Rectal smooth muscle tissue (tissue), 1 donor: ENCODE data around the gene FAM120A.

Experiments used
- H3K27ac ChIP-seq: one replicate; pipeline ENCODE4 v1.7.0; 2013; ENCODE audit warnings: low read depth, low read length, inconsistent platforms
- H3K27me3 ChIP-seq: one replicate; pipeline ENCODE4 v1.7.0; 2013; ENCODE audit warnings: low read length; ENCODE audit not compliant: control insufficient read depth, insufficient read depth
- H3K36me3 ChIP-seq: one replicate; pipeline ENCODE4 v1.7.0; 2013; ENCODE audit warnings: low read length; ENCODE audit not compliant: control insufficient read depth, insufficient read depth
- H3K4me1 ChIP-seq: one replicate; pipeline ENCODE4 v1.7.0; 2013; ENCODE audit warnings: low read length; ENCODE audit not compliant: control insufficient read depth, insufficient read depth
- H3K4me3 ChIP-seq: one replicate; pipeline ENCODE4 v1.7.0; 2013; ENCODE audit warnings: low read length
- H3K9ac ChIP-seq: one replicate; pipeline ENCODE4 v1.7.0; 2013; ENCODE audit warnings: low read length

Gene FAM120A

DNA sequence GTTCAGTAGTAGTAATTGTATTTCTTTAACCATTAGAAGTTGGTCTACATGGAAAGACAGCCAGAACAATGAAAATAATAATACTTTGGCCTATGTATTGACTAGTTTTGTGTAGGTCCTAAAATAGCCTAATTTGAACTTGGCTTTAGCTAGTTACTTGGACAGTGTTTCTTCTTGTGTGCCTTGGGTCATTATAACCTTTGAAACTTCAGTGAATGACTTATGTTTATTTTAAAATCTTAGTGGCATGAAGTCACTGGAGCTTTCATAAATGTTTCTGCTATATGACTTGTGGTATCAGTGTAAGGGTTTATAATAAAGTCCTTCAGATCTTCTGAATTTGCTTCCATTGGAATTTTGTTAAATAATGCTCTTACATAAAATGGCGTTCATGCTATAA lies 4.5 kb downstream of the FAM120A start:
- no peak overlapping the region for H3K9ac ChIP-seq
- no peaks in the 10 kb centered on the region for H3K36me3 ChIP-seq
- H3K27ac ChIP-seq, result no peak overlapping the region
- peaks cover 8% of the 10 kb centered on the region for H3K4me1 ChIP-seq
- H3K27me3 ChIP-seq, result no peaks in the 10 kb centered on the region
- no peak overlapping the region for H3K4me3 ChIP-seq

DNA sequence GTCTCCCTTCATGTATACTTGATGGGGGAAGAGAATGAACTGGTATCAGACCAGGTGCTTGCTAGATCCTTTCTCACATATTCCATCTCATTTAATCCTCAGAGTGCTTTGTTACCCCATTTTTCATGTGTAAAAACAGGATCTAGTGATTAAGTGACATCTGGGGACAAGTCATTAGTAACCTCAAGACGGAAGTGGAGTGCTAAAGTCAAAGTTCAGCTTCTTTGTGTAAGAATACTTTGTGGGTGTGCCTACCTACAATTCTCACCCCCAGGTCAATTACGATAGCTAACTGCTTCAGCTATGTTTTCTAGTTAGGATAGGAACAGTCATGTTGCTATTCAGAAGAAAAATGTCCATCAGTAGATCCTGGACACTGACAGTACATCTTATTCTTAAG lies 5.0 kb downstream of the FAM120A start:
- Histone ChIP-seq H3K27me3 (no peaks in the 10 kb centered on the region), H3K36me3 (no peaks in the 10 kb centered on the region), H3K4me3 (no peak overlapping the region), H3K9ac (no peak overlapping the region), H3K27ac (no peak overlapping the region), H3K4me1 (peaks cover 8% of the 10 kb centered on the region)

DNA sequence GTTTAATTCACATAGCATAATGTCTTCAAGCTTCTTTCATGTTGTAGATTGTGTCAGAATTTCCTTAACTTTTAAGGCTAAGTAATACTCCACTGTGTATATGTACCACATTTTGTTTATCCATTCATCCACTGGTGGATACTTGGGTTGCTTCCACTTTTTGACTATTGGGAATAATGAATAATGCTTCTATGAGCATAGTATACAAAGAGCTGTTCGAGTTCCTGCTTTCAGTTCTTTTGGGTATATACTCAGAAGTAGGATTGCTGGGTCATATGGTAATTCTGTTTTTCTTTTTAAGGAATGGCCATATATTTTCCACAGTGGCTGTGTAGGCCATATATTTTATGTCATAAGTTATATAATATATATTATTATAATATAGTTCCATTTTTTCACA lies 5.5 kb downstream of the FAM120A start:
- Histone ChIP-seq H3K4me1 (peaks cover 8% of the 10 kb centered on the region), H3K4me3 (no peak overlapping the region), H3K9ac (no peak overlapping the region), H3K36me3 (no peaks in the 10 kb centered on the region), H3K27me3 (no peaks in the 10 kb centered on the region), H3K27ac (no peak overlapping the region)

DNA sequence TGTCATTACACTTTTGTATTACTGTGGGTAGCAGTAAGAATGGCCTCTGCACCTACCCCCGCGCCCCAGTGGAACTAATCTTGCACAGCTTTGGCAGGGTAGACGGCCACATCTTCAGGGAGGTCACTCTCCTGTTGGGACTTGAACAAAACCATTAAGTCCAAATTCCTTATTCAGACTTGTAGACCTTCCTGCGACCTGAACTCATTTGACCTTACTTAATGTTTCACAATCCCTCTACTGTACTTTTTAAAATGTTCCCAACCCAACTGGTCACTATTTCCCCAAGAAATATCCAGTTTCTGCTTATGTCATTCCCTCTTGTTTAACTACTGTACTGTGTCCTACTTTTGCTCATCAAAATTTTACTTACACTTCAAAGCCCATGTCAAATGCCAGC lies 7.2 kb downstream of the FAM120A start:
- peaks cover 8% of the 10 kb centered on the region for H3K4me1 ChIP-seq
- no peaks in the 10 kb centered on the region for H3K27me3 ChIP-seq
- H3K36me3 ChIP-seq, result no peaks in the 10 kb centered on the region
- H3K27ac ChIP-seq, result no peak overlapping the region
- H3K4me3 ChIP-seq, result no peak overlapping the region
- no peak overlapping the region for H3K9ac ChIP-seq

DNA sequence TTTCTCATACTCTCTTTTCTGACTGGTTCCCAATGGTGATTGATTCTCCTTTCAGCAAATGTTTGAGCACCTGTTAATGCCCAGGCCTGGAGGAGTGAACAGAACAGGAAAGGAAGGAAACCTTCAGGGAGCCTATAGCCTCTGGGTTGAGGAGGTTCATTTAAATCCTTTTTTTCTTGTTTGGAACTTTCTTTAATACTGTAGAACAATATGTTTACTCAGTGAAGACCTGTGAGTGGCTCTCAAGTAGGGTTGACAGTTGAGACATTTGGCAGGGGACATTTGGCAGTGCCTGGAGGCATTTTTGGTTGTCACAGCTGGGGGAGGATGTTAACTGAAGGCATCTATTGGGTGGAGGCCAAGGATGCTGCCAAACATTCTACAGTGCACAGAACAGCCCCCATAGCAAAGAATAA lies 8.0 kb downstream of the FAM120A start:
- H3K36me3 ChIP-seq, result no peaks in the 10 kb centered on the region
- no peak overlapping the region for H3K27ac ChIP-seq
- H3K4me1 ChIP-seq, result peaks cover 2% of the 10 kb centered on the region
- no peak overlapping the region for H3K9ac ChIP-seq
- H3K4me3 ChIP-seq, result no peak overlapping the region
- no peaks in the 10 kb centered on the region for H3K27me3 ChIP-seq

DNA sequence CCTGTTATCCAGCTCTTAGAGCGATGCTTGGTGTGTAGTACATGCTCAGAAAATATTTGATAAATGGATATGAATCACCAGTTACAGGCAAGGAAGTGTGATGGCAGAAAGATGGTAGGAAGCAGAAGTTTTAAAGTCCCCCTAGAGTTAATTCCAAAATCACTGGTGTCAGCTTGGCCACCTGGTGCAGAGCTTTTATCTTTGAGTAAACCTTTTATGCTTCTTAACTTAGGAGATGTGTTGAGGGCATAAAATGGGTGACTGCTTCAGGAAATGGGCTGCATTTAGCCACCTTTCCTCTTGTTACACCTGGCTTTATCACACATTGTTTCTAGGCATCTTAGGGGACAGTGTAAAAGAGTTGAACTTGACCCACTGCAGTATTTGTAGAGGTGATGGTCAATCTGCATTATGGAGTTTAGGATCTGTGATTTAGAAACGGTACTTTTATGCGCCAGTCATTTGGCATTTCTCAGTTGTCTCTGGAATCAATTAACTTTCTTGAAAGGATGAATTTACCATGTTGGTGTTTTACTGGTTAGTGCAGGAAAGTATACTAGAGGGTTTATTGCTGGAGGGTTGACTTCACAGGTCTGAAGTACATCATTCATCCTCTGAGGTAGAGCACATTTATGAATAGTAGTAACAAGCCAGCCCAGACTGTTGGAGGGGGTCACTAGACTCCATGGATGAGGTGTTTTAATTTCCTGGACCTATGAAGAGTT lies 9.4 kb downstream of the FAM120A start:
- Histone ChIP-seq H3K27me3 (no peaks in the 10 kb centered on the region), H3K36me3 (no peaks in the 10 kb centered on the region), H3K4me1 (peaks cover 2% of the 10 kb centered on the region), H3K4me3 (no peak overlapping the region), H3K27ac (no peak overlapping the region), H3K9ac (no peak overlapping the region)

DNA sequence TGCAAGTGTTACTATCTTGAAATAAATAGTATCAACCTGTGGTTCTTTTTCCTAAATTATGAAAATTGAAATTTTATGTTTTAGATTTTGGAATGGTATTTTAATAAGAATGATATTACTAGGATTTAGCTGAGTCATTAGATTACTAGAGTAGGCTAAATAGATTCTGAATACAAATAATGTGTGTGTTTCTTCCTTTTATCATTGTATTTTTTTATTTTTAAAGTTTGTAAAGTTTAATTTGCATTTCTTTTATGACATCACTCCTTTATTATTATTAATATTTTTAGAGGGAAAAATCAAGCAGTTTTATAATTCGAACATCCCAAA lies 9.9 kb downstream of the FAM120A start:
- peaks cover 2% of the 10 kb centered on the region for H3K4me1 ChIP-seq
- H3K4me3 ChIP-seq, result no peak overlapping the region
- no peak overlapping the region for H3K9ac ChIP-seq
- no peaks in the 10 kb centered on the region for H3K27me3 ChIP-seq
- H3K27ac ChIP-seq, result no peak overlapping the region
- no peaks in the 10 kb centered on the region for H3K36me3 ChIP-seq

DNA sequence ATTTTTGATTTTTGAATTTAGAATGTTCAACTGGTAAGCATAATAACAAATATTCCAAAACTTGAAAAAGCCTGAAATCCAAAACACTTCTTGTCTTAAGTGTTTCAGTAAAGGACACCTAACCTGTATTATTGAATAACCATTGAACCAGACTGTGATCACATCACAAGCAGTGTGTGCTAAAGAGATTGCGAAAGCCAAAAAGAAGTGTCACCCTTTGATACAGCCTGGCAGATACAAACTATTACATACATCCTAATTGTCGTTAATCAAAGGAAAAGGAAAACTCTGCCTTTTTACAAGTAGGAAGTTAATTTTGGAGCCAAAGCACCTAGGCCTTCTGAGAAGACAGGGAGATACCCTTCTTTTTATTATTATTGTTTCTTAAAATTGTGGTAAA lies 10.3 kb downstream of the FAM120A start:
- H3K4me3 ChIP-seq, result no peak overlapping the region
- no peaks in the 10 kb centered on the region for H3K27me3 ChIP-seq
- H3K4me1 ChIP-seq, result peaks cover 4% of the 10 kb centered on the region
- H3K36me3 ChIP-seq, result no peaks in the 10 kb centered on the region
- H3K27ac ChIP-seq, result no peak overlapping the region
- H3K9ac ChIP-seq, result no peak overlapping the region

DNA sequence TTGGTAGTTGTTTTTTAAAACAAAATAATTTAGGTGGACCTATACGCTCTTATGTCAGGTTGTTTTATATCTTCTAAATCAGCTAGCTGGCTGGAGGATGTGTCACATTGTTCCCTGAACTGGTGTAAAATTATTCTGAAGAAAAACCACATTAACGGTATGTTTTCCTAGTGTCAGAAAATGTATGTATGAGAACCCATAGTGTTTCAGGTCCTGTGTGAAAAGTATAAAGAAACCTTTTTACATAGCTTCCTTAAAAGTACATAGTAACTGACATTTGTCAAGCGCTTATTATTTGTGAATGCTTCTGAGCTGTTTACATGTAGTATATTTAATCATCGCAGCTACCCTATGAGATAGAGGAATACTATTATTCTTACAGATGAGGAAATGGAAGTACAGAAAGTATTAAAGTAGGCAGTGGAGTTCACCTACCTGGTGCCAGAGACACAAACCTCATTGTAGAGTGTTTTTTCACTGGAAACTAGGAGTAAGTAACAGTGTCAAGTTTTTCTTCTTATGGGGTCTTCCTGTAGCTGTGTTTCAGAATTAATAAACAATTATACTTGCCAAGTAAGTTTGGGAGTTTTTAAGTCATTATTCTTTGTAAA lies 12.3 kb downstream of the FAM120A start:
- Histone ChIP-seq H3K4me1 (peaks cover 3% of the 10 kb centered on the region), H3K27ac (no peak overlapping the region)

DNA sequence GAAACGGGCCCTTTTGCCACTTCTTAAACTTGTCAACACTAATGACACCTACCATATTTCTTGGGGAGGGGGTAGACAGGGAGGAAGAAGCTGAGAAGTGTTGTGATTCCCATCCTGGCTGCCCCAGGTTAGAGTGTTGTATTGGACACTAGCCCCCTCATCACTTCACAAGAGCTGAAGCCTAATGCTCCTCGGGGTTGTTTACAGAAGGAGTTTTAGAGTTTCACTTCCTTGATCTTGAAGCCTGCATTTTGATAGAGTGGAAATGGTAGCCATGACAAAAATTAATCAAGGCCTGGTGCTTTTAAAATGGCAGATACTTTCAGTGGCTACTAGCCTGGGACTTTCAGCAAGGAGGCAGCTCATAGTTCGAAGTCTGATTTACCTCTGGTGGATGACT lies 12.9 kb downstream of the FAM120A start:
- no peak overlapping the region for H3K4me3 ChIP-seq
- peaks cover 8% of the 10 kb centered on the region for H3K4me1 ChIP-seq
- H3K27ac ChIP-seq, result no peak overlapping the region
- H3K9ac ChIP-seq, result no peak overlapping the region
- H3K36me3 ChIP-seq, result no peaks in the 10 kb centered on the region
- H3K27me3 ChIP-seq, result no peaks in the 10 kb centered on the region

More for the DNA sequence above, 12.3 kb downstream of the FAM120A start:
- no peak overlapping the region for H3K9ac ChIP-seq
- no peak overlapping the region for H3K4me3 ChIP-seq
- no peaks in the 10 kb centered on the region for H3K27me3 ChIP-seq
- no peaks in the 10 kb centered on the region for H3K36me3 ChIP-seq

DNA sequence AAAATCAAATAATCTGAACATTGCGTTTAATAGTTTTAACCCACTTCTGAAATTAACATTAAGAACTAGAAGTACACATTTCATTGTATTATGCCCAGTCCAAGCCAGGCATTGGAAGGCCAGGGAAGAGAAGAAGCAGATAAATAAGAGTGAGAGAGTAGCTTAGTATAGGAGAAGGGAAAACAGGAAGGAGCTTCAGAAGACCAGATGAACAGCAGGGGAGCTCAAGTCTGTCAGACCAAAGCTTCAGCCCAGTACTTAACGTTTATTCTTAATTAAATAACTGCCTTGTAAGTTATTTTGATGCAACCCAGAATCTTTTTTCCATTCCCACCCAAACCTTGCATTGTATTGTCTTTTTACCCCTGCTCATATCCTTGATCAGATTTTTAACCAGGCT lies 13.4 kb downstream of the FAM120A start:
- no peaks in the 10 kb centered on the region for H3K36me3 ChIP-seq
- H3K27ac ChIP-seq, result no peak overlapping the region
- peaks cover 8% of the 10 kb centered on the region for H3K4me1 ChIP-seq
- no peaks in the 10 kb centered on the region for H3K27me3 ChIP-seq
- H3K4me3 ChIP-seq, result no peak overlapping the region
- no peak overlapping the region for H3K9ac ChIP-seq

DNA sequence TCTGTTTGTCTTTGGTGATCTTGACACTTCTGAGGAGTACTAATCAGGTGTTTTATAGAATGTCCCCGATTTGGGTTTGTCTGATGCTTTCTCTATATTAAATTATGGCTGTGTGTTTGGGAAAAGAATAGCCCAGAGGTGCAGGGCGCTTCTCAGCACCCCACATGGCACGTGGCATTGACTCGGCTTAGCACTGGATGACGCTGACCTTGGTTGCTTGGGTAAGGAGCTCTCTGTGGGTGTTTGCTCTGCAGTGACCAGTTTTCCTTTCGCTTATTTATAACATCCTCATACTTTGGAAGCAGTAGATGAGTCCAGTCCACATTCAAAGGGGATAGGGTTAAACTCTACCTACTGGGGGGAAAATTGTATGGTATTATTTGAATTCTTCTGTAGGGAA lies 14.4 kb downstream of the FAM120A start:
- Histone ChIP-seq H3K36me3 (no peaks in the 10 kb centered on the region), H3K4me3 (no peak overlapping the region), H3K27ac (no peak overlapping the region), H3K9ac (no peak overlapping the region), H3K4me1 (peaks cover 8% of the 10 kb centered on the region), H3K27me3 (no peaks in the 10 kb centered on the region)

DNA sequence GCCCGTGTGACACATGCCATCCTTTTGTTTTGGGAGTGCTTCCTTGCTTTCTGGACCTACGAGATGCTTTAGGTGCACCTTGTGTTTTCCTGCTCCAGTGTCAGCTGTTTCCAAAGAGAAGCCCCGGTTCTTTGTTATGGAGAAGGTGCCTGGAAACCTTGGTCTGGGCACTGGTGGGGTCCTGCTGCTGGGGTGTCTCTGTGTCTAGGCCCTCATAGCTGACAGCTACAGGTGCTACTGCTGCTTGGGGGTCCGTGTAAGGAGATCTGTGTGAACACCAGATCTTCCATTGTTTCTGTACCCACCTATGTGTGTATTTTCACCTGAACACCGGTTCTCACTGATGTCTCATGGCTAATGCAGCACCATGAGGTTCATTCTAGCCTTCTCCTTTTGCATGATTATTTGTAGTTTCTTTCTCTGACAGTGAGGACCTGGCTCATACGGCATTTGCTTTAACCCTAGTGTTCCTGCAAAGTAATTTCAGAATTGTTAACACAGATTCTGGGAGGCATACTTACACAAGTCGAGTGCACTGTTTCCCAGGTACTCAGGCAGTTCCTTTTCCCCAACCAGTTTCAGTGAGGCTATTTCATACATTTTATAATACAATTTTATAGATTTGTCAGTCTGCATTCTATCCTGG lies 15.1 kb downstream of the FAM120A start:
- Histone ChIP-seq H3K27ac (no peak overlapping the region), H3K4me1 (peaks cover 8% of the 10 kb centered on the region)

More for the DNA sequence above, 15.1 kb downstream of the FAM120A start:
- H3K9ac ChIP-seq, result no peak overlapping the region
- no peaks in the 10 kb centered on the region for H3K36me3 ChIP-seq
- no peaks in the 10 kb centered on the region for H3K27me3 ChIP-seq
- no peak overlapping the region for H3K4me3 ChIP-seq
